Stomach (tissue), 9 donors: ENCODE results near the gene ZNF230. TPM values are rescaled to one million over a fixed set of nuclear protein-coding genes. Genes with fewer than 3 reads are reported as not detected.
A peak's percentile ranks its signal among the peaks of the same experiment; 100 is the strongest.

Source experiments
- DNase-seq, 2 donors: peaks; one replicate each; pipeline versions ENCODE4 v3.0.0 to v3.0.0-alpha.2; 2013 to 2019
- H3K27ac ChIP-seq, 5 donors: fragments of 200-600 bp in 4 of 5; sonication (generic) in 4 of 5; one replicate each; pipeline ENCODE4 v1.5.1; 2013 to 2019; ENCODE audit warnings: mild to moderate bottlenecking in 1 of 5, moderate library complexity in 1 of 5
- H3K27me3 ChIP-seq, 3 donors: fragments of 200-600 bp; sonication (generic); one replicate each; pipeline ENCODE4 v1.5.1; 2017 to 2019; ENCODE audit warnings: mixed run types in 1 of 3
- H3K36me3 ChIP-seq, 4 donors: fragments of 200-600 bp; sonication (generic); 1 replicate in 3 of 4; 2 replicates in 1 of 4; pipeline ENCODE4 v1.5.1; 2016 to 2019
- H3K4me1 ChIP-seq, 4 donors: fragments of 200-600 bp; sonication (generic); one replicate each; pipeline ENCODE4 v1.5.1; 2016 to 2019
- H3K4me3 ChIP-seq, 4 donors: fragments of 200-600 bp; sonication (generic) in 3 of 4; one replicate each; pipeline ENCODE4 v1.5.1; 2016 to 2019; ENCODE audit warnings: mild to moderate bottlenecking in 1 of 4
- H3K9me3 ChIP-seq, 4 donors: fragments of 200-600 bp; sonication (generic); one replicate each; pipeline ENCODE4 v1.5.1; 2016 to 2019
- CTCF ChIP-seq, 7 experiments: fragments of 450-650 bp in 4 of 7; fragments of 200-600 bp in 3 of 7; sonication (generic) in 3 of 7; IDR thresholded peaks; one replicate each; pipeline ENCODE4 v1.5.1; 2016 to 2019; ENCODE audit warnings: antibody characterized with exemption in 7 of 7, control low read depth in 2 of 7, mild to moderate bottlenecking in 1 of 7
- EP300 ChIP-seq: sonication (generic); formaldehyde crosslinking; IDR thresholded peaks from one replicate; pipeline ENCODE4 v1.6.1; 2017; ENCODE audit warnings: antibody characterized with exemption
- POLR2A ChIP-seq, 4 donors: fragments of 450-650 bp; IDR thresholded peaks; one replicate each; pipeline ENCODE4 v1.6.1; 2016; ENCODE audit warnings: antibody characterized with exemption in 4 of 4, control low read depth in 2 of 4, mild to moderate bottlenecking in 1 of 4, moderate library complexity in 1 of 4
- POLR2AphosphoS5 ChIP-seq, 3 donors: sonication (generic); formaldehyde crosslinking; IDR thresholded peaks; one replicate each; pipeline ENCODE4 v1.6.1; 2016; ENCODE audit warnings: antibody characterized with exemption in 3 of 3
- WGBS, 5 donors: extraction: QIAGEN DNeasy Blood & Tissue Kit in 3 of 5; methylation state at CpG; one replicate each; pipeline versions ENCODE4 v1.1.5 to v1.1.7; 2013 to 2018; 5-methylcytosine and 5-hydroxymethylcytosine counted together
- intact Hi-C: fragments of 100-400 bp; cut with DNase I; formaldehyde crosslinking; loops from one replicate; pipeline ENCODE4 v1.15.1; 2023; ENCODE audit warnings: low total_unique reads
- polyA plus RNA-seq, 3 donors: library from polyadenylated mRNA; stranded (reverse); fragments of 200-250 nt; gene quantifications; one replicate each; pipeline ENCODE4 v1.2.3, GENCODE V29; 2013
- total RNA-seq, 5 donors: library from RNA; depleted of rRNA; stranded (reverse); fragments of >200 nt; gene quantifications; one replicate each; pipeline versions ENCODE4 v1.1.0 to v1.2.3, GENCODE V29; 2014 to 2016
- donor health status: healthy with polysubstance abuse.
- donor health status: Bipolar disorder and iron deficiency.
- donor health status: healthy.

Gene ZNF230
- total and polyA plus RNA-seq, 8 donors, result 1.1 to 16.1 (median 2.1) TPM; not detected in 1

- no peaks in the 10 kb centered on the region for H3K27me3 ChIP-seq
- H3K36me3 ChIP-seq, result peaks cover 6 to 14% (median 10%) of the 10 kb centered on the region in 4 donors
- TF ChIP-seq POLR2AphosphoS5 (IDR thresholded peaks at IDR 0.05) (peak; percentile 54 to 77 (median 74)), EP300 (no peak)
- peak within 1 kb of the TSS; percentile 69 to 87 (median 75) for H3K27ac ChIP-seq
- intact Hi-C loops, result no loop called here
- H3K4me1 ChIP-seq, result peaks cover 6 to 22% (median 16%) of the 10 kb centered on the region in 4 donors
- H3K4me3 ChIP-seq, result peak within 1 kb of the TSS; percentile 67 to 92 (median 76)
- 0 to 1% (median 0%) methylated on average over 33 to 40 of the region's 40 CpGs for WGBS, 5 donors
- peak; percentile 90 to 98 for DNase-seq
- H3K9me3 ChIP-seq, result peaks cover 4 to 38% (median 29%) of the 10 kb centered on the region in 4 donors
Observed at GRCh38 chr19:43983912-43984686, 18.7 kb upstream of the ZNF230 start, which contains the start of gene ZNF155. Gene ZNF155 (plus strand): TSS chr19:43984188. CDS start chr19:43988544, 4,356 bp downstream.

GRCh38 chr19:43984687-43985000 lies 18.1 kb upstream of the ZNF230 start:
- DNase-seq, result no peak
- Histone ChIP-seq H3K36me3 (peaks cover 11 to 19% (median 16%) of the 10 kb centered on the region in 4 donors), H3K4me1 (peaks cover 6 to 22% (median 16%) of the 10 kb centered on the region in 4 donors), H3K4me3 (peak overlapping the region; percentile 67 to 92 (median 76)), H3K27ac (peak overlapping the region in 4 of 5 donors; percentile 70 to 87 (median 80)), H3K9me3 (peaks cover 0 to 38% (median 25%) of the 10 kb centered on the region in 4 donors), H3K27me3 (no peaks in the 10 kb centered on the region)
- intact Hi-C loops, result no loop called here
- WGBS, 5 donors, result 2 to 4% (median 3%) methylated on average over 14 of the region's 14 CpGs
- TF ChIP-seq POLR2AphosphoS5 (IDR thresholded peaks at IDR 0.05), result no peak
- TF ChIP-seq EP300, result no peak
- TF ChIP-seq CTCF (IDR thresholded peaks at IDR 0.05), result no peak
- TF ChIP-seq POLR2A (IDR thresholded peaks at IDR 0.05), result no peak

GRCh38 chr19:43997631-43998290 lies 5.0 kb upstream of the ZNF230 start:
- DNase-seq, result no peak
- TF ChIP-seq EP300 (no peak), POLR2A (IDR thresholded peaks at IDR 0.05) (no peak), POLR2AphosphoS5 (IDR thresholded peaks at IDR 0.05) (no peak), CTCF (IDR thresholded peaks at IDR 0.05) (no peak)
- H3K4me1 ChIP-seq, result peaks cover 0 to 8% (median 5%) of the 10 kb centered on the region in 4 donors
- H3K4me3 ChIP-seq, result no peak overlapping the region
- 83 to 94% (median 91%) methylated on average over 10 of the region's 10 CpGs for WGBS, 5 donors
- peaks cover 4 to 56% (median 44%) of the 10 kb centered on the region in 4 donors for H3K9me3 ChIP-seq
- intact Hi-C loops, result no loop called here
- H3K27ac ChIP-seq, result no peak overlapping the region
- no peaks in the 10 kb centered on the region for H3K27me3 ChIP-seq
- peaks cover 30 to 53% (median 51%) of the 10 kb centered on the region in 4 donors for H3K36me3 ChIP-seq

- no peak for TF ChIP-seq CTCF (IDR thresholded peaks at IDR 0.05)
- TF ChIP-seq POLR2AphosphoS5 (IDR thresholded peaks at IDR 0.05), result no peak
- TF ChIP-seq POLR2A (IDR thresholded peaks at IDR 0.05), result no peak
- no peak for TF ChIP-seq EP300
- Histone ChIP-seq H3K4me1 (peaks cover 7 to 29% (median 17%) of the 10 kb centered on the region in 4 donors), H3K36me3 (peaks cover 5 to 24% (median 14%) of the 10 kb centered on the region in 4 donors), H3K27ac (peak overlapping the region in 4 of 5 donors; percentile 74 to 86 (median 77)), H3K27me3 (no peaks in the 10 kb centered on the region), H3K4me3 (peak overlapping the region; percentile 76 to 83 (median 78)), H3K9me3 (peaks cover 7 to 36% (median 30%) of the 10 kb centered on the region in 4 donors)
- no peak for DNase-seq
- intact Hi-C loops, result no loop called here
- 10 to 15% (median 11%) methylated on average over 8 of the region's 8 CpGs for WGBS, 5 donors
Observed at GRCh38 chr19:44002212-44002565, 568 bp upstream of the ZNF230 start.
